OCI-LY7 (cell line): ENCODE data around the gene HNRNPAB. TPM values are rescaled to one million over a fixed set of nuclear protein-coding genes. Genes with fewer than 3 reads are reported as not detected.

Source experiments
- BruUV-seq: library from RNA; stranded (reverse); fragments of 400-500 nt; replicated peaks from 2 replicates; lab custom pipeline; 2021; lab: Mats Ljungman, UMichigan
- CTCF ChIA-PET: fragments of 300-600 bp; sonication (Branson Sonifier 250); formaldehyde crosslinking; loops from one replicate; lab custom pipeline; 2022; ENCODE audit warnings: antibody characterized with exemption; ENCODE audit not compliant: unreplicated experiment; lab: Charles Lee
- POLR2A ChIA-PET: fragments of 300-600 bp; sonication (Branson Sonifier 250); formaldehyde crosslinking; loops from one replicate; lab custom pipeline; 2022; ENCODE audit warnings: antibody characterized with exemption; lab: Charles Lee
- DNase-seq: peaks from one replicate; pipeline ENCODE4 v3.0.0-alpha.2; 2015; ENCODE audit warnings: low spot score
- H2AFZ ChIP-seq: fragments of 200-600 bp; sonication (generic), shearing (Covaris generic); 2 replicates; pipeline ENCODE4 v1.6.1; 2014; ENCODE audit warnings: mild to moderate bottlenecking, antibody characterized with exemption, low read length, moderate library complexity
- H3K27ac ChIP-seq: fragments of 200-600 bp; sonication (generic); 2 replicates; pipeline ENCODE4 v1.5.1; 2014; ENCODE audit warnings: mixed run types, low read depth, mild to moderate bottlenecking, moderate library complexity, low read length, inconsistent platforms; ENCODE audit not compliant: poor library complexity, severe bottlenecking
- H3K36me3 ChIP-seq: fragments of 200-600 bp; sonication (generic); 2 replicates; pipeline ENCODE4 v1.6.1; 2014; ENCODE audit warnings: mild to moderate bottlenecking, antibody characterized with exemption, low read length, moderate library complexity, mixed read lengths; ENCODE audit not compliant: insufficient read depth
- H3K4me1 ChIP-seq: fragments of 200-600 bp; sonication (generic); 2 replicates; pipeline ENCODE4 v1.5.1; 2014; ENCODE audit warnings: mild to moderate bottlenecking, low read length; ENCODE audit not compliant: insufficient read depth, poor library complexity, severe bottlenecking
- H3K4me2 ChIP-seq: fragments of 200-600 bp; sonication (generic); 2 replicates; pipeline ENCODE4 v1.6.1; 2014; ENCODE audit warnings: mild to moderate bottlenecking, low read length
- H3K4me3 ChIP-seq: fragments of 200-600 bp; sonication (generic); 2 replicates; pipeline ENCODE4 v1.5.1; 2014; ENCODE audit warnings: mild to moderate bottlenecking, low read depth, low read length; ENCODE audit not compliant: poor library complexity, severe bottlenecking
- H3K79me2 ChIP-seq: fragments of 200-600 bp; sonication (generic); 2 replicates; pipeline ENCODE4 v1.6.1; 2016; ENCODE audit warnings: low read depth, mild to moderate bottlenecking, low read length, moderate library complexity, mixed read lengths; ENCODE audit not compliant: insufficient read depth
- H3K9me2 ChIP-seq: fragments of 200-600 bp; sonication (generic); 2 replicates; pipeline ENCODE4 v1.6.1; 2016; ENCODE audit warnings: mild to moderate bottlenecking, low read length, mixed read lengths; ENCODE audit not compliant: insufficient read depth
- H3K9me3 ChIP-seq: fragments of 200-600 bp; sonication (generic); 2 replicates; pipeline ENCODE4 v1.6.1; 2014; ENCODE audit warnings: mild to moderate bottlenecking, mixed run types, low read length, mixed read lengths
- H4K20me1 ChIP-seq: fragments of 200-600 bp; sonication (generic); 2 replicates; pipeline ENCODE4 v1.6.1; 2014; ENCODE audit warnings: mild to moderate bottlenecking, antibody characterized with exemption, low read length, moderate library complexity, mixed read lengths; ENCODE audit not compliant: insufficient read depth
- CTCF ChIP-seq: fragments of 200-600 bp; sonication (generic); conservative IDR thresholded peaks from 2 replicates; pipeline ENCODE4 v1.5.1; 2014; ENCODE audit warnings: mild to moderate bottlenecking, antibody characterized with exemption, low read length, moderate library complexity, mixed read lengths
- EZH2phosphoT487 ChIP-seq: fragments of 200-600 bp; sonication (generic); IDR thresholded peaks from 2 replicates; pipeline ENCODE4 v1.6.1; 2018; ENCODE audit warnings: low read depth, borderline replicate concordance, mild to moderate bottlenecking, mixed run types, antibody characterized with exemption, low read length, moderate library complexity, mixed read lengths
- intact Hi-C: fragments of 100-400 bp; cut with micrococcal nuclease; formaldehyde crosslinking; loops from one replicate; pipeline ENCODE4 v1.10.0; 2022; ENCODE audit not compliant: unreplicated experiment
- total RNA-seq, 2 experiments: library from RNA; depleted of rRNA in 1 of 2; stranded (reverse); fragments of >200 nt in 1 of 2; shearing (Covaris generic) in 1 of 2; gene quantifications; 2 replicates each; pipeline ENCODE4 v1.2.3, GENCODE V29; 2014 to 2022

The HNRNPAB gene
- total RNA-seq, 2 experiments from 2014 or later: 146 to 350 TPM

GRCh38 chr5:178163772-178164735, 40.3 kb upstream of the HNRNPAB start:
- peak; percentile 90 for DNase-seq
- TF ChIP-seq EZH2phosphoT487 (no peak), CTCF (peak; percentile 98)
- POLR2A ChIA-PET: interaction anchor here (0.8 kb wide), 1 partner anchor 11 kb away, joined by 4 read pairs; the partner anchor contains the start of gene NHP2
- peaks cover 30% of the 10 kb centered on the region for H3K4me1 ChIP-seq
- CTCF ChIA-PET: interaction anchor here (3.3 kb wide), 1 partner anchor 89 kb away, joined by 23 read pairs; no protein-coding TSS in a partner anchor
- no peaks in the 10 kb centered on the region for H3K9me3 ChIP-seq
- intact Hi-C loops: loop anchor here (1.0 to 10.0 kb wide), 5 partner anchors 18 to 559 kb away; partner anchors contain the start of gene B4GALT7
- peak overlapping the region; percentile 94 for H2AFZ ChIP-seq
- BruUV-seq: no TSS peak
- peak overlapping the region; percentile 38 for H3K4me3 ChIP-seq
- H3K36me3 ChIP-seq: no peaks in the 10 kb centered on the region
- H4K20me1 ChIP-seq: no peaks in the 10 kb centered on the region
- no peak overlapping the region for H3K27ac ChIP-seq
- no peaks in the 10 kb centered on the region for H3K9me2 ChIP-seq
- H3K4me2 ChIP-seq: peak overlapping the region; percentile 69
- H3K79me2 ChIP-seq: no peaks in the 10 kb centered on the region

- Histone ChIP-seq H3K9me3 (no peaks in the 10 kb centered on the region), H3K27ac (no peak overlapping the region), H3K4me1 (peaks cover 19% of the 10 kb centered on the region), H3K79me2 (no peaks in the 10 kb centered on the region), H3K4me3 (no peak overlapping the region), H3K36me3 (no peaks in the 10 kb centered on the region), H3K4me2 (no peak overlapping the region), H3K9me2 (no peaks in the 10 kb centered on the region), H4K20me1 (no peaks in the 10 kb centered on the region), H2AFZ (no peak overlapping the region)
- ChIA-PET POLR2A (no interaction called here), CTCF (no interaction called here)
- intact Hi-C loops: loop anchor here (10.0 kb wide), 1 partner anchor 561 kb away; the partner anchor contains the start of gene B4GALT7
- BruUV-seq: no TSS peak
- TF ChIP-seq CTCF: no peak
- no peak for TF ChIP-seq EZH2phosphoT487
- no peak for DNase-seq
Observed at GRCh38 chr5:178165581-178165980, 38.8 kb upstream of the HNRNPAB start.
